ENCODE measurements around the gene POR. TPM values are rescaled to one million over a fixed set of nuclear protein-coding genes. Genes with fewer than 3 reads are reported as not detected.

The POR gene
- total and polyA plus RNA-seq, 2 of the 8 experiments (the other 6 are each of a cell fraction or from before 2014, with no cell fraction given), result 98.7 to 144 TPM

DNA sequence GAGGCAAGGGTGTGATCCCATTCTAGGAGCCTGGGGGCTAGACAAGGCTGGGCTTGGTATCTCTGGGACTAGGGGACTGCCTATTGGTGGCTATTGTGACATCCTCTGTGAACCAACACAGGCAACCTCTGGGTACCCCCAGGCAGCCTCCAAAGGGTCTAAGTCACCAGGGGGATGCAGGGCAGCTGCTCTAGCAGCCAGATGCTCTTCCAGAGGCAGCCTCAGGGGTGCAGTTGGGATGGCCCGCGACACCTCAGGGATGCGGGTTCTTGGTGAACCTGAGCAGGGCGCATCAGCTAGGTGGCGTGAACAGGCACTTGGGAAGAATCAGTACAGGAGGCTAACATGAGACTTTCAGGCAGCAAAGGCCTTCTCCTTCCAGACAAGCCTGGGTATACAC lies 81.0 kb downstream of the POR start:
- no peak overlapping the region for H3K18ac ChIP-seq (ENCODE audit: extremely low read depth, low read length)
- no peak overlapping the region for H3K4me3 ChIP-seq (ENCODE audit: extremely low read depth in 1 of 4, insufficient read depth in 2 of 4, low read depth in 3 of 4, low read length in 4 of 4)
- H3K27me3 ChIP-seq (replicated peaks in 1 of 4; ENCODE audit: control insufficient read depth in 3 of 4, extremely low read depth in 1 of 4, insufficient read depth in 3 of 4, low read length in 3 of 4), result no peaks in the 10 kb centered on the region
- H2BK20ac ChIP-seq (ENCODE audit: low read length), result no peak overlapping the region
- no peak overlapping the region for H4K91ac ChIP-seq (replicated peaks; ENCODE audit: insufficient read length, low read length)
- no peak overlapping the region for H2BK12ac ChIP-seq (ENCODE audit: low read depth, low read length)
- FAIRE-seq (no peak), DNase-seq (ENCODE audit: low read depth in 1 of 2, low spot score in 2 of 2) (no peak)
- ChIA-PET POLR2A (ENCODE audit: partially characterized antibody) (interaction anchor here (1.1 to 1.2 kb wide), 2 partner anchors 10 to 81 kb away, joined by 3 read pairs; partner anchors contain the start of gene POR), CTCF (ENCODE audit: partially characterized antibody) (interaction anchor here (0.6 to 2.1 kb wide), 3 partner anchors 14 to 111 kb away, joined by 3 to 6 read pairs (median 3); no protein-coding TSS in a partner anchor)
- H3K23ac ChIP-seq (ENCODE audit: insufficient read length), result no peak overlapping the region
- no peak overlapping the region for H2BK5ac ChIP-seq (ENCODE audit: low read depth, low read length)
- H3K36me3 ChIP-seq (ENCODE audit: control insufficient read depth in 2 of 4, insufficient read depth in 4 of 4, low read length in 3 of 4), result no peaks in the 10 kb centered on the region; a peak in 1 of 8 replicates
- H2AFZ ChIP-seq (ENCODE audit: low read length), result no peak overlapping the region
- no peak overlapping the region for H2AK5ac ChIP-seq (ENCODE audit: low read depth, low read length)
- H4K5ac ChIP-seq (ENCODE audit: insufficient read length, low read depth, low read length), result no peak overlapping the region
- no peak overlapping the region for H3K4ac ChIP-seq (replicated peaks; ENCODE audit: insufficient read length, low read depth, low read length)
- peaks cover 11% of the 10 kb centered on the region; the same call in 1 of the 2 replicates for H3K23me2 ChIP-seq (ENCODE audit: low read depth, low read length)
- no peak overlapping the region for H3K27ac ChIP-seq (ENCODE audit: low read depth, low read length)
- no peak overlapping the region for H3K14ac ChIP-seq (ENCODE audit: insufficient read length)
- WGBS, 2 experiments (ENCODE audit: extremely low coverage in 1 of 2, insufficient coverage in 1 of 2, insufficient read length in 1 of 2, insufficient replicate concordance in 2 of 2, low coverage in 1 of 2, low lambda C conversion rate in 2 of 2, missing lambda C conversion rate in 1 of 2), result 93% methylated on average over 5 of the region's 5 CpGs; no CpG with 5 or more reads in 1 of the 2 experiments
- no peaks in the 10 kb centered on the region for H3K79me2 ChIP-seq (ENCODE audit: control insufficient read depth in 1 of 2, insufficient read depth in 2 of 2, low read length in 2 of 2)
- 0 out of 7 replicates have a peak overlapping the region, but pooled peaks of 1 of the 4 experiments have one; percentile 9 for H3K9ac ChIP-seq (replicated peaks in 1 of 4; ENCODE audit: extremely low read depth in 1 of 4, low read depth in 3 of 4, low read length in 3 of 4)
- H2BK15ac ChIP-seq (ENCODE audit: low read length), result no peak overlapping the region
- no peaks in the 10 kb centered on the region for H3K9me3 ChIP-seq (ENCODE audit: insufficient read depth in 2 of 2, low read depth in 1 of 2, low read length in 1 of 2)
- no peak overlapping the region for H2BK120ac ChIP-seq (replicated peaks; ENCODE audit: low read depth, low read length)
- peaks cover 0 to 20% (median 12%) of the 10 kb centered on the region in 4 experiments; a peak in 6 of 7 replicates for H3K4me1 ChIP-seq (replicated peaks in 1 of 4; ENCODE audit: control insufficient read depth in 3 of 4, insufficient read depth in 4 of 4, low read length in 3 of 4)
- H3K4me2 ChIP-seq (ENCODE audit: insufficient read depth in 1 of 2, low read depth in 2 of 2, low read length in 2 of 2), result no peak overlapping the region; a peak in 1 of 4 replicates
- no peaks in the 10 kb centered on the region for H3K79me1 ChIP-seq (ENCODE audit: low read depth, low read length)
- no peak overlapping the region for H4K8ac ChIP-seq (ENCODE audit: extremely low read depth, insufficient read depth, low read length)
- no peak overlapping the region for H3K56ac ChIP-seq (replicated peaks; ENCODE audit: insufficient read length, low read depth, low read length)
- no peaks in the 10 kb centered on the region for H4K20me1 ChIP-seq (replicated peaks in 1 of 2; ENCODE audit: control insufficient read depth in 1 of 2, insufficient read depth in 2 of 2, low read length in 2 of 2)
- no peak for TF ChIP-seq RBBP5 (IDR thresholded peaks at IDR 0.05; ENCODE audit: borderline replicate concordance, low read depth, low read length)
- TF ChIP-seq CTBP2 (IDR thresholded peaks at IDR 0.05; ENCODE audit: borderline replicate concordance, insufficient read depth, insufficient read length, low read length), result no peak
- TF ChIP-seq, protein P1, sequence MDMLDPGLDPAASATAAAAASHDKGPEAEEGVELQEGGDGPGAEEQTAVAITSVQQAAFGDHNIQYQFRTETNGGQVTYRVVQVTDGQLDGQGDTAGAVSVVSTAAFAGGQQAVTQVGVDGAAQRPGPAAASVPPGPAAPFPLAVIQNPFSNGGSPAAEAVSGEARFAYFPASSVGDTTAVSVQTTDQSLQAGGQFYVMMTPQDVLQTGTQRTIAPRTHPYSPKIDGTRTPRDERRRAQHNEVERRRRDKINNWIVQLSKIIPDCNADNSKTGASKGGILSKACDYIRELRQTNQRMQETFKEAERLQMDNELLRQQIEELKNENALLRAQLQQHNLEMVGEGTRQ (IDR thresholded peaks at IDR 0.05; ENCODE audit: low read length), result no peak
- TF ChIP-seq KDM4A (IDR thresholded peaks at IDR 0.05; ENCODE audit: low read depth, low read length, severe bottlenecking), result no peak
- TF ChIP-seq EP300 (IDR thresholded peaks at IDR 0.05; ENCODE audit: borderline replicate concordance in 1 of 2, low read depth in 2 of 2, low read length in 2 of 2), result no peak
- no peak for TF ChIP-seq NRF1 (IDR thresholded peaks at IDR 0.05; ENCODE audit: low read depth, low read length)
- TF ChIP-seq BRCA1 (IDR thresholded peaks at IDR 0.05; ENCODE audit: low read depth, low read length), result no peak
- TF ChIP-seq POLR2A (IDR thresholded peaks at IDR 0.05; ENCODE audit: control extremely low read depth in 1 of 2, low read depth in 2 of 2, low read length in 2 of 2), result no peak
- TF ChIP-seq EZH2 (IDR thresholded peaks at IDR 0.05; ENCODE audit: low read depth, low read length, severe bottlenecking), result no peak
- no peak for TF ChIP-seq ZNF274 (IDR thresholded peaks at IDR 0.05; ENCODE audit: borderline replicate concordance, extremely low read depth, low read length)
- TF ChIP-seq, protein P2, sequence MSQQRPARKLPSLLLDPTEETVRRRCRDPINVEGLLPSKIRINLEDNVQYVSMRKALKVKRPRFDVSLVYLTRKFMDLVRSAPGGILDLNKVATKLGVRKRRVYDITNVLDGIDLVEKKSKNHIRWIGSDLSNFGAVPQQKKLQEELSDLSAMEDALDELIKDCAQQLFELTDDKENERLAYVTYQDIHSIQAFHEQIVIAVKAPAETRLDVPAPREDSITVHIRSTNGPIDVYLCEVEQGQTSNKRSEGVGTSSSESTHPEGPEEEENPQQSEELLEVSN (IDR thresholded peaks at IDR 0.05), result no peak
